Measurements from ENCODE around the gene HIP1R.
"Not testable (repeated sequence)": the region's sequence is repeated elsewhere in the genome, so short reads cannot be mapped to it uniquely, and the experiment has no call there.

HIP1R gene

DNA sequence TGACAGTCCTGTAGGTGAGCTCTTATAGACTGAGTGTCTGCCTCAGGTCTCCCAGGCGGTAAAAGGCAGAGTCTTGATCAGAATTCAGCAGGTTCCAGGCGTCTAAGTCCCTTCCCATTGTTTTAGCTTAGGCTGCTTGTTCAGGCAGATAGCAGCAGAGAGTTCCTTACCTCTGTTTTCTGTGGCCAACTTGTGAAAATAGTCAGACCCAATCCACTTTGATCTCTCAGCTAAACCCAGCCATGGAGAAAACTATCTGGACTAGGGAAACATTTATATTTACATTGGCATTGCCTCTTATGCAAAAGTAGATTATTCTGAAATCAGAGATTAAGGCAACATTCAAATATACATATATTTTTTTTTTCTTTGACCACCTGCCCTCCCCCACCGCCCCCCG, 39.5 kb upstream of the HIP1R start:
- Histone ChIP-seq H3K36me3 (ENCODE audit: insufficient read depth, low read length) (no peaks in the 10 kb centered on the region), H3K9ac (ENCODE audit: low read depth, low read length) (no peak overlapping the region), H4K20me1 (ENCODE audit: insufficient read depth, low read length) (no peaks in the 10 kb centered on the region), H3K27me3 (ENCODE audit: insufficient read depth, low read length, poor library complexity) (no peaks in the 10 kb centered on the region), H2AFZ (ENCODE audit: low read depth, low read length) (no peak overlapping the region), H3K4me1 (ENCODE audit: insufficient read depth, low read length) (no peaks in the 10 kb centered on the region), H3K4me2 (ENCODE audit: insufficient read depth, low read length) (no peak overlapping the region), H3K4me3 (ENCODE audit: low read depth in 1 of 2, low read length in 2 of 2) (no peak overlapping the region), H3K9me3 (ENCODE audit: insufficient read depth, low read length, severe bottlenecking) (no peaks in the 10 kb centered on the region), H3K79me2 (ENCODE audit: insufficient read depth, low read length) (no peaks in the 10 kb centered on the region), H3K27ac (ENCODE audit: low read length) (no peak overlapping the region)
- TF ChIP-seq EZH2 (IDR thresholded peaks at IDR 0.05; ENCODE audit: borderline replicate concordance, low read depth, low read length, severe bottlenecking): no peak
- TF ChIP-seq, protein P1, sequence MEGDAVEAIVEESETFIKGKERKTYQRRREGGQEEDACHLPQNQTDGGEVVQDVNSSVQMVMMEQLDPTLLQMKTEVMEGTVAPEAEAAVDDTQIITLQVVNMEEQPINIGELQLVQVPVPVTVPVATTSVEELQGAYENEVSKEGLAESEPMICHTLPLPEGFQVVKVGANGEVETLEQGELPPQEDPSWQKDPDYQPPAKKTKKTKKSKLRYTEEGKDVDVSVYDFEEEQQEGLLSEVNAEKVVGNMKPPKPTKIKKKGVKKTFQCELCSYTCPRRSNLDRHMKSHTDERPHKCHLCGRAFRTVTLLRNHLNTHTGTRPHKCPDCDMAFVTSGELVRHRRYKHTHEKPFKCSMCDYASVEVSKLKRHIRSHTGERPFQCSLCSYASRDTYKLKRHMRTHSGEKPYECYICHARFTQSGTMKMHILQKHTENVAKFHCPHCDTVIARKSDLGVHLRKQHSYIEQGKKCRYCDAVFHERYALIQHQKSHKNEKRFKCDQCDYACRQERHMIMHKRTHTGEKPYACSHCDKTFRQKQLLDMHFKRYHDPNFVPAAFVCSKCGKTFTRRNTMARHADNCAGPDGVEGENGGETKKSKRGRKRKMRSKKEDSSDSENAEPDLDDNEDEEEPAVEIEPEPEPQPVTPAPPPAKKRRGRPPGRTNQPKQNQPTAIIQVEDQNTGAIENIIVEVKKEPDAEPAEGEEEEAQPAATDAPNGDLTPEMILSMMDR (IDR thresholded peaks at IDR 0.05; ENCODE audit: borderline replicate concordance, extremely low read depth, low read length, poor library complexity, severe bottlenecking): no peak
- DNase-seq (no peak), ATAC-seq (ENCODE audit: insufficient read depth, low read depth) (no peak)

DNA sequence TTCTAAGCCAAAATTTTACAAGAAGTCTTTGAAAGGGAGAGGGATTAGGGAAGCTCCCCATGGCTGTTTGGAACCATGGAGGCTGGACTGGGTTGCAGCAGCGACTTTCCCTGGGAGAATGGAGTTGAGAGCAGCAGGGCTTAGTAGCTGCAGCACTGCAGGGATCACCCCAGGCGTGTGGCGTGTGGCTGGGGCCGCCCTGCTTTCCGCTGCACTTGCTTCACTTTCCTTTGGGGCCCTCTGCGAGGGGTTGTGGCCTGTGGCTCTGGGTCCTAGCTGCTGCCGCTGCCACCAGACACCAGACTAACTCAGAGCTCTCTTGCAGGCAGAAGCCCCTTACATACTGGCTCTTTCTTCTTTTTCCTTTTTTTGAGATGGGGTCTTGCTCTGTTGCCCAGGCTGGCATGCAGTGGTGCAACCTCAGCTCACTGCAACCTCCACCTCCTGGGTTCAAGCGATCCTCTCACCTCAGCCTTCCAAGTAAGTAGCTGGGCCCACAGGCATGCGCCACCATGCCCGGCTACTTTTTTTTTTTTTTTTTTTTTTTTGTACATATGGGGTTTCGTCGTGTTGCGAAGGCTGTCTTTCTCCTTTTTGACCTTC, 35.5 kb upstream of the HIP1R start:
- ATAC-seq (ENCODE audit: insufficient read depth, low read depth): no peak
- H3K36me3 ChIP-seq (ENCODE audit: insufficient read depth, low read length): no peaks in the 10 kb centered on the region
- H3K4me1 ChIP-seq (ENCODE audit: insufficient read depth, low read length): no peaks in the 10 kb centered on the region
- H3K4me2 ChIP-seq (ENCODE audit: insufficient read depth, low read length): no peak overlapping the region
- H3K9me3 ChIP-seq (ENCODE audit: insufficient read depth, low read length, severe bottlenecking): no peaks in the 10 kb centered on the region
- no peaks in the 10 kb centered on the region for H3K79me2 ChIP-seq (ENCODE audit: insufficient read depth, low read length)
- TF ChIP-seq, protein P1 (IDR thresholded peaks at IDR 0.05; ENCODE audit: borderline replicate concordance, extremely low read depth, low read length, poor library complexity, severe bottlenecking): no peak
- no peak for TF ChIP-seq EZH2 (IDR thresholded peaks at IDR 0.05; ENCODE audit: borderline replicate concordance, low read depth, low read length, severe bottlenecking)
- no peak for DNase-seq
- H3K9ac ChIP-seq (ENCODE audit: low read depth, low read length): no peak overlapping the region
- no peak overlapping the region for H2AFZ ChIP-seq (ENCODE audit: low read depth, low read length)
- H4K20me1 ChIP-seq (ENCODE audit: insufficient read depth, low read length): no peaks in the 10 kb centered on the region
- H3K27ac ChIP-seq (ENCODE audit: low read length): no peak overlapping the region
- H3K27me3 ChIP-seq (ENCODE audit: insufficient read depth, low read length, poor library complexity): no peaks in the 10 kb centered on the region
- H3K4me3 ChIP-seq (ENCODE audit: low read depth in 1 of 2, low read length in 2 of 2): no peak overlapping the region

DNA sequence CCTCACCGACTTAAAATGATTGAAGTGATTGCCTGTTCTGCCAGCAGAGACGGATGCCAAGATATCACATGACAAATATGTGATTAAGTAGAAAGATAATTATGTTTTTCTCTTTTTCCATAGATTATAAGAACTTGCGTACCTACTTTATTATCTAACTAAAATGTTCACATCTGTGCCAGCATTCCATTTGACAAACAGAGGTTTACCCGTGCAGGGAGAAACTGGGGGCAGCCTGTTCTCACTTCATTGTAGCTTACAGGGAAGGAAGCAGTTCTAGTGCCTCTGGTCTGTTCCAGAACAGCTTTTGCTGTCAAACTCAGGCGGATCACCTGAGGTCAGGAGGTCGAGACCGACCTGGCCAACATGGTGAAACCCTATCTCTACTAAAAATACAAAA, 31.3 kb upstream of the HIP1R start:
- H3K79me2 ChIP-seq (ENCODE audit: insufficient read depth, low read length): no peaks in the 10 kb centered on the region
- no peak for ATAC-seq (ENCODE audit: insufficient read depth, low read depth)
- H3K4me2 ChIP-seq (ENCODE audit: insufficient read depth, low read length): no peak overlapping the region
- H3K9me3 ChIP-seq (ENCODE audit: insufficient read depth, low read length, severe bottlenecking): no peaks in the 10 kb centered on the region
- H3K27me3 ChIP-seq (ENCODE audit: insufficient read depth, low read length, poor library complexity): no peaks in the 10 kb centered on the region
- TF ChIP-seq, protein P1 (IDR thresholded peaks at IDR 0.05; ENCODE audit: borderline replicate concordance, extremely low read depth, low read length, poor library complexity, severe bottlenecking): no peak
- TF ChIP-seq EZH2 (IDR thresholded peaks at IDR 0.05; ENCODE audit: borderline replicate concordance, low read depth, low read length, severe bottlenecking): no peak
- no peak overlapping the region for H3K4me3 ChIP-seq (ENCODE audit: low read depth in 1 of 2, low read length in 2 of 2)
- no peak overlapping the region for H2AFZ ChIP-seq (ENCODE audit: low read depth, low read length)
- no peak overlapping the region for H3K27ac ChIP-seq (ENCODE audit: low read length)
- no peaks in the 10 kb centered on the region for H3K4me1 ChIP-seq (ENCODE audit: insufficient read depth, low read length)
- no peaks in the 10 kb centered on the region for H3K36me3 ChIP-seq (ENCODE audit: insufficient read depth, low read length)
- DNase-seq: no peak
- H4K20me1 ChIP-seq (ENCODE audit: insufficient read depth, low read length): no peaks in the 10 kb centered on the region
- H3K9ac ChIP-seq (ENCODE audit: low read depth, low read length): no peak overlapping the region

DNA sequence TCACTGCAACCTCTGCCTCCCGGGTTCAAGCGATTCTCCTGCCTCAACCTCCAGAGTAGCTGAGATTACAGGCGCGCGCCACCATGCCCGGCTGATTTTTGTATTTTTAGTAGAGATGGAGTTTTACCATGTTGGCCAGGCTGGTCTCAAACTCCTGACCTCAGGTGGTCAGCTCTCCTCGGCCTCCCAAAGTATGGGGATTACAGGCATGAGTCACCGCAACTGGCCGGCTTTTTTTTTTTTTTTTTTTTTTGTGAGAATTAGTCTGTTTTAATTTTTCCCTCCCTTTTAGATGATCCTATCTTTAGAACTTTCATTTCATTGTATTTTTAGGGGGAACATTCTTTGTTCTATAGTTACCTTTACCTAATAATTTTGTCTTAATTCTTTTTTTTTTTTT, 30.3 kb upstream of the HIP1R start:
- ATAC-seq (ENCODE audit: insufficient read depth, low read depth); H3K4me3 ChIP-seq (ENCODE audit: low read depth in 1 of 2, low read length in 2 of 2); DNase-seq; H3K36me3 ChIP-seq (ENCODE audit: insufficient read depth, low read length); H3K27ac ChIP-seq (ENCODE audit: low read length); H2AFZ ChIP-seq (ENCODE audit: low read depth, low read length); H4K20me1 ChIP-seq (ENCODE audit: insufficient read depth, low read length); H3K79me2 ChIP-seq (ENCODE audit: insufficient read depth, low read length); H3K27me3 ChIP-seq (ENCODE audit: insufficient read depth, low read length, poor library complexity); H3K9ac ChIP-seq (ENCODE audit: low read depth, low read length); H3K4me1 ChIP-seq (ENCODE audit: insufficient read depth, low read length); H3K9me3 ChIP-seq (ENCODE audit: insufficient read depth, low read length, severe bottlenecking); H3K4me2 ChIP-seq (ENCODE audit: insufficient read depth, low read length): not testable (repeated sequence)

Measured in DND-41 (cell line).